Mucosa of gallbladder (tissue), 1 donor: ENCODE results near the gene PRKCB. TPM values are rescaled to one million over a fixed set of nuclear protein-coding genes. Genes with fewer than 3 reads are reported as not detected.

ENCODE experiments used
- DNase-seq: peaks from one replicate; pipeline ENCODE4 v3.0.0-alpha.2; 2020; ENCODE audit warnings: low spot score
- total RNA-seq: library from RNA; stranded (reverse); gene quantifications from one replicate; pipeline ENCODE4 v1.2.1, GENCODE V29; 2021
- donor health status: DM: no; HTN: no; CAD: no.

PRKCB gene
- total RNA-seq, 1 donor from 2014 or later: 9.6 TPM

DNA sequence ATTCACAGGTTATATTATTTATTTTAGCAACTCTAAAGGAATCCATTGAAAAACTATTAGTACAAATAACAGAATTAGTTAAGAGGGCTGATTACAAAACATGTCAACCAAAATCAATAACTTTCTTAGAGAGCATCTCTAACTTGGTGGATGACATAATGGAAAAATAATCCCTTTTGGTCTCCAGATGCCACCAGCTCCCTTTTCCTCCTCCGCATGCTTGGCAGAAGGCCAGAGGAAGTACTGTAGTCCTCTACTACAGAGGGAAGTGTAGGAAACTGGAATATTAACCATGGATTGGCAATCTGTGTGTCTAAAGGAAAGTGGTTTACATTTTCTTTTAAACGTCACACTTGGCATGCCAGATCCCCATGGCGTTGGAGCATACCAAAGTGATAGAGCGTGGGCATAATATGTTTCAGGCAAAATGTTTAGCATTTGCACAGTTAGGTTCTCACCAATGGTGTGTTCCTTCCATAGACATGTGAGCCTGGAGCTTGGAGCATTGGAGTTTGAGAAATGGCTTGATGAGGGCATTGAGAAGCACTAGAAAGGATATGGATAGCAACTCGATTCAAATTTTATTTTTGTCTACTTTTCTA lies 106.3 kb downstream of the PRKCB start:
- DNase-seq: no peak

GRCh38 chr16:23943604-23944003 lies 107.8 kb downstream of the PRKCB start:
- no peak for DNase-seq

DNA sequence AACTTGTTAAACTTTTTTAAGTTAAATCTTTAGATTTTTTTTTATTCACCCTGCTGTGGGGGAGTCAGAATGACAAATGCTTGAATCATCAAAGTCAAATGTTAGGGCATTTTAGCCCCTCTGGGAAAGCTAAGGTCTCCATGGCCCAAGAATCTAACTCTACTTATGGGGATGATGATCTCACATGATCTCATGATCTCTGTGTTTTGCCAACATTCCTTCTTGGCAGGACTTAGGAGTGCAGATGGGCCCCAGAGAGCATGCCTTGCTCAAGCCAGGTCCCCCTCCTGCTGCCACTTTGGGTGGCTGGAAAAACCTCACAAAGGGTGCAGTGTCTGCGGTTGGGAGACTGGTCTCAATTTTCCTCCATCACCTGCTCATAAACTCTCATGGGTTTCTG lies 108.6 kb downstream of the PRKCB start:
- DNase-seq: no peak

DNA sequence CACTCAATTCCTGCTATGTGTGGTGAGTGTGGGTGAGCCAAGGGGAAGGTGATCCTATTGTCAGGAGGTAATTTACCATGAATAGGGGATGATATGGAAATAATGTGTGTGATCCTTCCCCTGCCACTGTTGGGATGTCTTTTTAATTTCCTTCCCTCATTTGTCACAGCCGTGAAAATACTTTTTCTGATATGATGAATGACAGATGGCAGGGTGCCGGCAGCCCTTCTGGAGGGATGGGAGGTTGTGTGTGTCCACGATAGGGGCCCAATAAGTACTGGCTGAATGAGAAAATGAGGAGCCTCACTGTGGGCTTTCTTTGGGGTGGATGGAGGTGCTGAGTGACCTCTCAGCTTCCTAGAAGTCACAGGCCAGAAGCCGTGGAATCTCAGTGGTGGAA lies 109.5 kb downstream of the PRKCB start:
- DNase-seq: no peak

GRCh38 chr16:23947838-23948237 lies 112.1 kb downstream of the PRKCB start:
- DNase-seq: no peak

DNA sequence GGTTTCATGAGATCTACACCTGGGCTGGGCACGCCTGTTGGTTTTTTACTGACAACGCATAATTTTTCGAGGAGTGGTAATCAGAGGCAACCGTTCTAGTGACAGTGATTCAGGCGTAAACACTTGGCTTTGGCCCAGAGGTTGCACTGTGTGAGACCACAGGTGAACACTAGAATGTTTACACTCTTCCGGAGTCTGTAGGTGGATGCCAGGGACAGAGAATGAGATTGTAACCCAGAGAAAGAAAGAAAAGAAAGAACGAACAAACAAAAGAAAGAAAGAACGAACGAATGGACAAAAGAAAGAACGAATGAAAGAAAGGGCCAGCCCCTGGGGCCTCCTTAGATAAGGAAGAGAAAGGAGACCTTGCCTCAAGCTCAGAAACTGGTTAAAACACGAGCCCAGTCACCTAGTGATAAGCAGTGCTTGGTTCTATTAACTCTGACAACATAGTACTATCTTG lies 113.2 kb downstream of the PRKCB start:
- peak; percentile 42 for DNase-seq

GRCh38 chr16:23949630-23950290 lies 114.0 kb downstream of the PRKCB start:
- peak; percentile 29 for DNase-seq

DNA sequence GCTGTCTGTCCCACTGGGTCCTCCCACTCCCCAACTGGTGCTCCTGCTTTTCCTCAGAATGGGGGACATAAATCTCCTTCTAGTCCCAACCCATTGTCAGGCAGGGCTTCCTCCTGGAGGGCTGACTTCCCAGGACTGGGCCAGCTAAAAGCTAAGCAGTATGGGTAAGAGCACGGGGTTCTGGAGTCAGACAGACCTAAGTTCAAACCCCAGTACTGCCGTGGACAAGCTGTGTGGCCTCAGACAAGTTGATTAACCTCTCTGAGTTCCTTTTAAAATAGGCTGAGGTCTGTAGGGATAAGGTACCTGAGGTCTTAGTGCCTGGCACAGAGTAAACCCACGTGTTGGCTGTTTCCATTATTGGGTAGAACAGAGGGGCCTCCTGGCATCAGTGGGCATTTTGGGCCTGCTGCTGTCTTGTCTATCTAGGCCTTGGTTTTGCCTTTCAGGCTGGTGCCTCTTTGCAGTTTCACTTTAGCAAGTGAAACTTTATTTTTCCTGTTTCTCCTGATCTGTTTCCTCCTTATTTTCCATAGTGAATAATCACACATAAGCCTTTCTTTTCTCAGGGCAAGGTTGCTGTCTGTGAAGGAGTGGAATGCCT lies 114.6 kb downstream of the PRKCB start:
- no peak for DNase-seq

DNA sequence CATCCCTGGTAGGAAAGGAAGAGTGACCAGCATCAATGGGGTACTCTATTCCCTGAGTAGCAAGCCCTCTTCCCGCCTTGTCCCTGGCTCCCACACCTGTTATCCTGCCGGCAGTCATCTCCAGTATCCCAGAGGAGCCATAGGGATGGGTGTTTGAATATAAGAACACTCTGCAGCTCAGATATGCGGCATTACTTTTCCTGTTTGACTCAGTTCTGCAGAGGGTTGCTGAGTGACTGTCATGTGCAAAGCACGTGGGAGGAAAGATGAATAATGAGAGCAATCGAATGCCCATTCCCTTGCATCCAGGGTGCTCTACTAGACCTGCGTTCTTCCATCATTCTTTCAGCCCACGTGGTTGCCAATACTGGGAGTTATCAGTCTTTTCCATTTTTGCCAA lies 115.1 kb downstream of the PRKCB start:
- DNase-seq: no peak

DNA sequence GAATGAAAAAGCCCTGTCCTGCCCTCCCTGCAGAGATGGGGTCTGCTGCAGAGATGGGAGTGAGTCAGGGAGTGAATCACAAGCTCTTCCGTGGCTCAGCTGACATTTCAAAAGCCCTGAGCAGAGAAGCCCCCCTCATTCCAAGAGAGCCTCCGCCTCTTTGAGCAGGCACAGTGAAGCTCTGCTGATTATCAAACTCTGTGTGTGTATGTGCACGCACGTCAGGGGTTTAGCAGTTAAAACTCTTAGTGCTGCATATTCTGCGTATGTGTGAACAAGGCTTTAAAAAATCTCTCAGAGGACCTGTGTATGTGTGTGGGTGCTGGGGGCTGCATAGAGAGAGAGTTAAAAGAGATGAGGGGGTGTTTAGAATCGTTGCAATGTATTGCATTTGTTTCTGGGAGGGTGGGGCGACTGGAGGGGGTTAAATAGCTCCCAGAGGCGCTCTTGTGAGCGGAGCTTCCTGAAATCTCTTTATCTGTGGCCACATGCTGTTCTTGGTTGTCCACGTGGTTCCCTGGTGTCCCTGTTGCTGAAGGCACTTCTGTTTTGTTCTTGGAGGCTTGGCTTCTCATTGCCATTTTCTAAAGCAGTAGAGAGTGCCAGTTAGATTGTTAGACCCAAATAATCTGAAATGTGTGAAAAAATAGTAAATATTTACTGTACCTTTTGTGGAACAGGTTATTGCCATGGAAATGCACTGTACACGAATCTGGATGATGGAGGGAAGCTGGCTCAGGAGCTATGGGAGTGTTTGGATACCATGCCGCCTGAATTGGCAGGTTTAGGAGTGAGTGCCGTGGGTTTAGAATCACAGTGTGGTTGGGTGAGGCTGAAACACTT lies 116.6 kb downstream of the PRKCB start:
- peak; percentile 16 for DNase-seq

DNA sequence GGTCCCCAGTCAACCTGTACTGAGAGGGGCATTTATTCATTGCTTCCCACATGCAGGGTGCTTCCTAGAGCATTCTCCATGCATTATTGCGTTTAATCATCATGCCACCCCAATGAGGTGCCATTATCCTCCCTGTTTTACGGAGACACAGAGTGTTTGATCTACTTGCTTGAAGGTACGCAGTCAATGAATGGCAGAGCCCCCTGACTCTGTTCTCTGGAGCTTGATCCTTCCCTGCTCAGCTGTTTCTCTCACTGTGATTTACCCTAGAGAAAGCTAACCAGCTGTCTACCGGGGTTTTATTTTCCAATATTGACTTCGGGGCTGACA lies 117.2 kb downstream of the PRKCB start:
- DNase-seq: no peak

DNA sequence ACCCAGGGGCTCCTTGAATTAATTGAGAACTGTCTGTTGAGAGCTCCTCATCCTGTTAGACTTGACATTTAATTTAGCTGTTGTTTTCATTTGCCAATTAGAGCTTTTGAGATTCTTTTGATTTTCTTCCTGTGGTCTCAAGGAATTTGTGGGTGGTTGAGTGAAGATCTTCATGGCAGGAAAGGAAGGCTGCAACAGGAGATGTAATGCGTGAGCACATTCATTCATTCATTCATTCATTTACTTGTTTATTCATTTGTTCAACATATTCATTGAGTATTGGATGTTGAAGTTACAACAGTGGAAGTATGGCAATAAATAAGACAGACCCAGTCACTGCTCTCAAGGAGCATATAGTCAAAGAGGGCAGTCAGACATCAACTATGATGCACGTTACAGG lies 117.7 kb downstream of the PRKCB start:
- no peak for DNase-seq

DNA sequence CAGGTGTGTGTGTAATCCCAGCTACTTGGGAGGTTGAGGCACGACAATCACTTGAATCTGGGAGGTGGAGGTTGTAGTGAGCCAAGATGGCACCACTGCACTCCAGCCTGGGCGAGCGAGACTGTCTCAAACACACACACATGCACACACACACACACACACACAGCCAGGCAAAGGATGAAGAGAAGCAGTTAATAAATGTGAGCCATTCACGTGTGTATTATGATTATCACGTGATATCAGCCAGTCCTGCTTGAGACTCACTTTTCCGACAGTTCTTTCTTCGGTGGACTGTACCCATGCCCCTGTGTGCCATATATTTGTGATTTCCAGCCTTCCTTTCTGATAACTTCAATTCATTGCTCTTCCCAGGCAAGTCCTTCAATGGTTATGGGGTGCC lies 119.3 kb downstream of the PRKCB start:
- no peak for DNase-seq

GRCh38 chr16:23957287-23957686 lies 121.5 kb downstream of the PRKCB start:
- no peak for DNase-seq

DNA sequence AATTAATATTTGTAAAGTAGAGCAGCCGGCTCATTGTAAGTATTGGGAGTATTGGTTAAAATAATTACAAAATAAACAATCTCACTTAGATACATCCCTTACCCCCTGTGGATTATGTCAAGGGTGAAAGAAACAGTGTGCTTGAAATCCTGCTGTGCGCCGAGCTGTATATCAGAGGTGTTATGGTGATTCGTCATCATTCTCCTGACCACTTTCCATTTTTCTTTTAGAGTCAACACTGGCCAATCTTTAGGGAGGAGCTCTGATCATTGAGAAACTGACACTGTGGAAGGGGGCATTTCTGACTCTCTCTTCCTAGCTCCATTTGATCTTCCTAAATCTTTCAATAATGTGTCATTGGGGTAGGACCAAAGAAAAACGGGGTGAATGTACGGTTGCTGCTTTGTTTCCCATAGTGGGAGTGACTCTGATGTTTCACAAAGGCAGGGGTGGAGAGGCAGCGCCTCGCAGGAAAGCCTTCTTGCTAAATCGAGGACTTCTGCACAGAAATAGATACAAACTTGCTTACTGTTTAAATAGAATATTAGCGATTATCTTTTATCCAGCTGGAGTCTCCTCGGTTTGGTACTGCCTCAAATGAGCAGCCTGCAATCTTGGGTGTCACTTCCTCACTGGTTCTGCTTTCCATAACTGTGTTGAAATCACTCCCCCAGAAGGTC lies 123.4 kb downstream of the PRKCB start:
- no peak for DNase-seq

DNA sequence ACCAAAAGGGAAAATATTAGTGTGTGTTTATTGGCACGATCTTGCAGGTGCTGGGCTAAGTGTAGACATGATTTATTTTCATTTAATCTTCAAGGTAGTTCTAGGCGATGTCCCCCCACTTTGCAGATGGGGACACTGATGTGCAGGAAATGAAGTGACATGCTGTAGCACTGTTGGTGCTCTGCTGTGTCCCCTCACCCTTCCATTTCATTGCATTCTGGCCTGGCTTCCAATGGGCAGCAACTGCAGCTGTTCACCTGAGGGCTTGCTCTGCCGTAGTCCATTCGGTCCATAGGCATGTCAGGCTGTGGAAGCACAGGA lies 123.9 kb downstream of the PRKCB start:
- DNase-seq: no peak

DNA sequence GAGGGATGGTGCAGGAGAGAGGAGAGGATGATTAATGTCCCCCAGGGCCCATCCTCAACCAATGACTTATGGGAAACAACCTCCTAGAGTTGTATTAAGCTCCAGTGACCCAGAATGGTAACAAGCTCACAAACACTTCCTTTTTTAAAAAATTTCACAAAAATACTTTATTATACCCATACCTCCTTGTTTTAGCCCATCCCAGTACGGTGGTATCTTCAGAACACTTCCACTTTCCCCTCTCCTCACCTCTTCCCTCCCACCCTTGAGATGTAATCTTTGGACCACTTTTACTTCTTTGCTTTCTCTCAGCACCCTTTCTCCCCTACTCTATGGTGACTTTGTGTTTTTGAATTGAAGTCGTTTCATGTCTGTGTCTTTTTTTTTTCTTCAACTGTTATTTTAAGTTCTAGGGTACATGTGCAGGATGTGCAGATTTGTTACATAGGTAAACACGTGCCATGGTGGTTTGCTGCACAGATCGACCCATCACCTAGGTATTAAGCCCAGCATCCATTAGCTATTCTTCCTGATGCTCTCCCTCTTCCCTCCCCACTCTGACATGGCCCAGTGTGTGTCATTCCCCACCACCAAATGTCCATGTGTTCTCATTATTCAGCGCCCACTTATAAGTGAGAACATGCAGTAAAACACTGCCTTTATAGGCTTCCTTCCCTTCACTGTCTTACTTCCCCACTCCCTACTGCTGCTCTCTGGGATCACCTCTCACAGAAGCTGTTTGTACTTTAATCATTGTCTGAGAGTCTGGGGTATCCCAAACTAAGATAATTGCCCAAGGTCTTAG lies 124.5 kb downstream of the PRKCB start:
- no peak for DNase-seq

- DNase-seq: no peak
Observed at GRCh38 chr16:23962001-23962400, 126.2 kb downstream of the PRKCB start.

GRCh38 chr16:23964136-23964535 lies 128.4 kb downstream of the PRKCB start:
- no peak for DNase-seq

GRCh38 chr16:23965137-23965733 lies 129.5 kb downstream of the PRKCB start:
- no peak for DNase-seq
